Measurements from ENCODE around the gene SLC39A7.

SLC39A7 gene

GRCh38 chr6:33200219-33201146 lies at the start of gene SLC39A7, which contains the start of gene RXRB:
Gene SLC39A7 (plus strand): TSS chr6:33200867. CDS start chr6:33201246, 379 bp downstream.
Gene RXRB (minus strand): TSS chr6:33200665. CDS start chr6:33200476, 189 bp downstream.
- peaks cover 32 to 35% of the 10 kb centered on the region in 2 donors for H3K36me3 ChIP-seq (ENCODE audit: control insufficient read depth in 2 of 2, insufficient read depth in 2 of 2, low read length in 2 of 2)
- no peaks in the 10 kb centered on the region for H3K9me3 ChIP-seq (ENCODE audit: control insufficient read depth in 2 of 2, low read length in 2 of 2)
- H3K4me3 ChIP-seq (ENCODE audit: low read length in 2 of 2) = peak within 1 kb of the TSS; percentile 88 to 97
- H3K27me3 ChIP-seq (ENCODE audit: control insufficient read depth in 1 of 2, insufficient read depth in 2 of 2, low read length in 2 of 2) = no peaks in the 10 kb centered on the region
- peaks cover 61% of the 10 kb centered on the region for H3K4me1 ChIP-seq (ENCODE audit: control insufficient read depth, insufficient read depth, low read length)
- peak within 1 kb of the TSS; percentile 96 to 99 for H3K9ac ChIP-seq (ENCODE audit: low read length in 2 of 2)
- H3K27ac ChIP-seq (ENCODE audit: low read length) = peak within 1 kb of the TSS; percentile 98

- no peak overlapping the region for H3K27ac ChIP-seq (ENCODE audit: low read length)
Observed at GRCh38 chr6:33151050-33151449, 49.6 kb upstream of the SLC39A7 start.

GRCh38 chr6:33154349-33154748 lies 46.3 kb upstream of the SLC39A7 start:
- Histone ChIP-seq H3K27ac (ENCODE audit: low read length) (no peak overlapping the region), H3K27me3 (ENCODE audit: control insufficient read depth in 1 of 2, insufficient read depth in 2 of 2, low read length in 2 of 2) (peaks cover 0 to 3% of the 10 kb centered on the region in 2 donors), H3K4me1 (ENCODE audit: control insufficient read depth, insufficient read depth, low read length) (no peaks in the 10 kb centered on the region), H3K9ac (ENCODE audit: low read length in 2 of 2) (no peak overlapping the region), H3K36me3 (ENCODE audit: control insufficient read depth in 2 of 2, insufficient read depth in 2 of 2, low read length in 2 of 2) (no peaks in the 10 kb centered on the region), H3K9me3 (ENCODE audit: control insufficient read depth in 2 of 2, low read length in 2 of 2) (no peaks in the 10 kb centered on the region), H3K4me3 (ENCODE audit: low read length in 2 of 2) (no peak overlapping the region)

More at GRCh38 chr6:33151050-33151449, 49.6 kb upstream of the SLC39A7 start:
- H3K4me1 ChIP-seq (ENCODE audit: control insufficient read depth, insufficient read depth, low read length) = no peaks in the 10 kb centered on the region
- H3K9me3 ChIP-seq (ENCODE audit: control insufficient read depth in 2 of 2, low read length in 2 of 2) = no peaks in the 10 kb centered on the region
- no peaks in the 10 kb centered on the region for H3K36me3 ChIP-seq (ENCODE audit: control insufficient read depth in 2 of 2, insufficient read depth in 2 of 2, low read length in 2 of 2)
- H3K4me3 ChIP-seq (ENCODE audit: low read length in 2 of 2) = no peak overlapping the region
- no peak overlapping the region for H3K9ac ChIP-seq (ENCODE audit: low read length in 2 of 2)
- peaks cover 0 to 9% of the 10 kb centered on the region in 2 donors for H3K27me3 ChIP-seq (ENCODE audit: control insufficient read depth in 1 of 2, insufficient read depth in 2 of 2, low read length in 2 of 2)

- H3K4me1 ChIP-seq (ENCODE audit: control insufficient read depth, insufficient read depth, low read length) = peaks cover 5% of the 10 kb centered on the region
- no peak overlapping the region for H3K9ac ChIP-seq (ENCODE audit: low read length in 2 of 2)
- H3K27ac ChIP-seq (ENCODE audit: low read length) = no peak overlapping the region
- H3K36me3 ChIP-seq (ENCODE audit: control insufficient read depth in 2 of 2, insufficient read depth in 2 of 2, low read length in 2 of 2) = no peaks in the 10 kb centered on the region
- no peaks in the 10 kb centered on the region for H3K9me3 ChIP-seq (ENCODE audit: control insufficient read depth in 2 of 2, low read length in 2 of 2)
- no peak overlapping the region for H3K4me3 ChIP-seq (ENCODE audit: low read length in 2 of 2)
- H3K27me3 ChIP-seq (ENCODE audit: control insufficient read depth in 1 of 2, insufficient read depth in 2 of 2, low read length in 2 of 2) = no peaks in the 10 kb centered on the region
Observed at GRCh38 chr6:33156561-33156960, 44.1 kb upstream of the SLC39A7 start.

GRCh38 chr6:33156964-33157363 lies 43.7 kb upstream of the SLC39A7 start:
- Histone ChIP-seq H3K4me1 (ENCODE audit: control insufficient read depth, insufficient read depth, low read length) (peaks cover 9% of the 10 kb centered on the region), H3K4me3 (ENCODE audit: low read length in 2 of 2) (no peak overlapping the region), H3K9me3 (ENCODE audit: control insufficient read depth in 2 of 2, low read length in 2 of 2) (no peaks in the 10 kb centered on the region), H3K9ac (ENCODE audit: low read length in 2 of 2) (no peak overlapping the region), H3K27me3 (ENCODE audit: control insufficient read depth in 1 of 2, insufficient read depth in 2 of 2, low read length in 2 of 2) (no peaks in the 10 kb centered on the region), H3K27ac (ENCODE audit: low read length) (no peak overlapping the region), H3K36me3 (ENCODE audit: control insufficient read depth in 2 of 2, insufficient read depth in 2 of 2, low read length in 2 of 2) (no peaks in the 10 kb centered on the region)

GRCh38 chr6:33160096-33160495 lies 40.6 kb upstream of the SLC39A7 start:
- H3K9me3 ChIP-seq (ENCODE audit: control insufficient read depth in 2 of 2, low read length in 2 of 2) = no peaks in the 10 kb centered on the region
- no peak overlapping the region for H3K27ac ChIP-seq (ENCODE audit: low read length)
- no peak overlapping the region for H3K4me3 ChIP-seq (ENCODE audit: low read length in 2 of 2)
- H3K36me3 ChIP-seq (ENCODE audit: control insufficient read depth in 2 of 2, insufficient read depth in 2 of 2, low read length in 2 of 2) = no peaks in the 10 kb centered on the region
- no peak overlapping the region for H3K9ac ChIP-seq (ENCODE audit: low read length in 2 of 2)
- H3K4me1 ChIP-seq (ENCODE audit: control insufficient read depth, insufficient read depth, low read length) = peaks cover 13% of the 10 kb centered on the region
- H3K27me3 ChIP-seq (ENCODE audit: control insufficient read depth in 1 of 2, insufficient read depth in 2 of 2, low read length in 2 of 2) = no peaks in the 10 kb centered on the region

- H3K4me1 ChIP-seq (ENCODE audit: control insufficient read depth, insufficient read depth, low read length) = peaks cover 13% of the 10 kb centered on the region
- peak overlapping the region; percentile 62 for H3K27ac ChIP-seq (ENCODE audit: low read length)
- H3K9ac ChIP-seq (ENCODE audit: low read length in 2 of 2) = no peak overlapping the region
- H3K36me3 ChIP-seq (ENCODE audit: control insufficient read depth in 2 of 2, insufficient read depth in 2 of 2, low read length in 2 of 2) = no peaks in the 10 kb centered on the region
- no peaks in the 10 kb centered on the region for H3K9me3 ChIP-seq (ENCODE audit: control insufficient read depth in 2 of 2, low read length in 2 of 2)
- H3K4me3 ChIP-seq (ENCODE audit: low read length in 2 of 2) = peak overlapping the region in 1 of 2 donors; percentile 72
- H3K27me3 ChIP-seq (ENCODE audit: control insufficient read depth in 1 of 2, insufficient read depth in 2 of 2, low read length in 2 of 2) = no peaks in the 10 kb centered on the region
Observed at GRCh38 chr6:33160728-33161344, 39.8 kb upstream of the SLC39A7 start.

GRCh38 chr6:33161354-33162331 lies 39.0 kb upstream of the SLC39A7 start:
- Histone ChIP-seq H3K9ac (ENCODE audit: low read length in 2 of 2) (peak overlapping the region; percentile 29 to 56), H3K4me3 (ENCODE audit: low read length in 2 of 2) (peak overlapping the region; percentile 63 to 72), H3K4me1 (ENCODE audit: control insufficient read depth, insufficient read depth, low read length) (peaks cover 13% of the 10 kb centered on the region), H3K36me3 (ENCODE audit: control insufficient read depth in 2 of 2, insufficient read depth in 2 of 2, low read length in 2 of 2) (no peaks in the 10 kb centered on the region), H3K9me3 (ENCODE audit: control insufficient read depth in 2 of 2, low read length in 2 of 2) (no peaks in the 10 kb centered on the region), H3K27ac (ENCODE audit: low read length) (peak overlapping the region; percentile 62), H3K27me3 (ENCODE audit: control insufficient read depth in 1 of 2, insufficient read depth in 2 of 2, low read length in 2 of 2) (no peaks in the 10 kb centered on the region)

GRCh38 chr6:33163540-33163939 lies 37.1 kb upstream of the SLC39A7 start:
- Histone ChIP-seq H3K27me3 (ENCODE audit: control insufficient read depth in 1 of 2, insufficient read depth in 2 of 2, low read length in 2 of 2) (no peaks in the 10 kb centered on the region), H3K9ac (ENCODE audit: low read length in 2 of 2) (no peak overlapping the region), H3K4me1 (ENCODE audit: control insufficient read depth, insufficient read depth, low read length) (peaks cover 13% of the 10 kb centered on the region), H3K9me3 (ENCODE audit: control insufficient read depth in 2 of 2, low read length in 2 of 2) (no peaks in the 10 kb centered on the region), H3K36me3 (ENCODE audit: control insufficient read depth in 2 of 2, insufficient read depth in 2 of 2, low read length in 2 of 2) (no peaks in the 10 kb centered on the region), H3K27ac (ENCODE audit: low read length) (no peak overlapping the region), H3K4me3 (ENCODE audit: low read length in 2 of 2) (no peak overlapping the region)

- no peaks in the 10 kb centered on the region for H3K36me3 ChIP-seq (ENCODE audit: control insufficient read depth in 2 of 2, insufficient read depth in 2 of 2, low read length in 2 of 2)
- H3K4me3 ChIP-seq (ENCODE audit: low read length in 2 of 2) = no peak overlapping the region
- H3K9ac ChIP-seq (ENCODE audit: low read length in 2 of 2) = no peak overlapping the region
- H3K9me3 ChIP-seq (ENCODE audit: control insufficient read depth in 2 of 2, low read length in 2 of 2) = no peaks in the 10 kb centered on the region
- H3K27me3 ChIP-seq (ENCODE audit: control insufficient read depth in 1 of 2, insufficient read depth in 2 of 2, low read length in 2 of 2) = no peaks in the 10 kb centered on the region
- H3K4me1 ChIP-seq (ENCODE audit: control insufficient read depth, insufficient read depth, low read length) = peaks cover 13% of the 10 kb centered on the region
- no peak overlapping the region for H3K27ac ChIP-seq (ENCODE audit: low read length)
Observed at GRCh38 chr6:33164176-33164575, 36.5 kb upstream of the SLC39A7 start.

Data from stomach smooth muscle (tissue), 2 donors.